HCT116 (cell line): ENCODE data around the gene COTL1.

Experiments
- EZH2 ChIP-seq: fragments of 200-600 bp; sonication (generic); IDR thresholded peaks from 2 replicates; pipeline ENCODE4 v1.6.1; 2017; ENCODE audit warnings: antibody characterized with exemption, mixed run types
- POLR2A ChIP-seq: IDR thresholded peaks from 2 replicates; pipeline ENCODE4 v1.7.0; 2011; ENCODE audit warnings: borderline replicate concordance; ENCODE audit not compliant: insufficient read depth, insufficient read length; ENCODE audit errors: extremely low read depth
- POLR2AphosphoS5 ChIP-seq: IDR thresholded peaks from 2 replicates; pipeline ENCODE4 v1.6.1; 2011; ENCODE audit warnings: mild to moderate bottlenecking, low read depth, low read length, moderate library complexity
- RAD21 ChIP-seq: IDR thresholded peaks from 2 replicates; pipeline ENCODE4 v1.6.1; 2012; ENCODE audit warnings: low read depth, mild to moderate bottlenecking
- TF ChIP-seq, protein P1 (sequence below), 3 experiments: fragments of 200-600 bp in 1 of 3; sonication (generic) in 1 of 3; IDR thresholded peaks in 2 of 3; conservative IDR thresholded peaks in 1 of 3; 2 replicates each; pipeline ENCODE4 v1.5.1; 2012 to 2017; ENCODE audit warnings: low read depth in 2 of 3, low read length in 2 of 3, antibody characterized with exemption in 1 of 3, borderline replicate concordance in 1 of 3, control low read depth in 1 of 3, mild to moderate bottlenecking in 1 of 3, mixed read lengths in 1 of 3, mixed run types in 1 of 3, moderate library complexity in 1 of 3; ENCODE audit not compliant: insufficient read depth in 1 of 3
- TF ChIP-seq, protein P2 (sequence below): IDR thresholded peaks from 2 replicates; pipeline ENCODE4 v1.6.1; 2012
- TF ChIP-seq, protein P3 (sequence below): IDR thresholded peaks from 2 replicates; pipeline ENCODE4 v1.6.1; 2012

DNA sequence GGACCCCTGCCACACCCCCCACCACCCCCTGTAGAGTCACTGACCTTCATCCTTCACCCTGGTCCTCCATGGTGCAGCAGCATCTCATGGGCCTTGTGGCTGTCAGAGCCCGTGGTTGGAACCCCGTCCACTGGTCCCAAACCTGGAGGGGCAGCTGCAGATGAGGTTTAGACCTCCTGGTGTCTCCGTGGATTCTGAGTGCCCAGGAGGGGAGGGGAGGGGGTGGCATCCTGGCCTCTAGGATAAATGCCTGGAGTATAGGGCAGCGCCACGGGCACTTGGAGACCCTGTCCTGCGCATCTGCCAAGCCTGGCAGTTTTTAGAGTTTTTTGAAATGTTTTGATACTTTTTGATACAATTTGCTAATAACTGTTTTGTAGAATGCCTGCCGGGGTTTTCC is 48.0 kb upstream of the COTL1 start:
- TF ChIP-seq, protein P1, sequence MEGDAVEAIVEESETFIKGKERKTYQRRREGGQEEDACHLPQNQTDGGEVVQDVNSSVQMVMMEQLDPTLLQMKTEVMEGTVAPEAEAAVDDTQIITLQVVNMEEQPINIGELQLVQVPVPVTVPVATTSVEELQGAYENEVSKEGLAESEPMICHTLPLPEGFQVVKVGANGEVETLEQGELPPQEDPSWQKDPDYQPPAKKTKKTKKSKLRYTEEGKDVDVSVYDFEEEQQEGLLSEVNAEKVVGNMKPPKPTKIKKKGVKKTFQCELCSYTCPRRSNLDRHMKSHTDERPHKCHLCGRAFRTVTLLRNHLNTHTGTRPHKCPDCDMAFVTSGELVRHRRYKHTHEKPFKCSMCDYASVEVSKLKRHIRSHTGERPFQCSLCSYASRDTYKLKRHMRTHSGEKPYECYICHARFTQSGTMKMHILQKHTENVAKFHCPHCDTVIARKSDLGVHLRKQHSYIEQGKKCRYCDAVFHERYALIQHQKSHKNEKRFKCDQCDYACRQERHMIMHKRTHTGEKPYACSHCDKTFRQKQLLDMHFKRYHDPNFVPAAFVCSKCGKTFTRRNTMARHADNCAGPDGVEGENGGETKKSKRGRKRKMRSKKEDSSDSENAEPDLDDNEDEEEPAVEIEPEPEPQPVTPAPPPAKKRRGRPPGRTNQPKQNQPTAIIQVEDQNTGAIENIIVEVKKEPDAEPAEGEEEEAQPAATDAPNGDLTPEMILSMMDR (IDR thresholded peaks at IDR 0.05 in 2 of 3, conservative IDR thresholded peaks at IDR 0.05 in 1 of 3; ENCODE audit: borderline replicate concordance in 1 of 3, insufficient read depth in 1 of 3, low read depth in 2 of 3, low read length in 2 of 3) = no peak
- TF ChIP-seq, protein P2, sequence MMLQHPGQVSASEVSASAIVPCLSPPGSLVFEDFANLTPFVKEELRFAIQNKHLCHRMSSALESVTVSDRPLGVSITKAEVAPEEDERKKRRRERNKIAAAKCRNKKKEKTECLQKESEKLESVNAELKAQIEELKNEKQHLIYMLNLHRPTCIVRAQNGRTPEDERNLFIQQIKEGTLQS = no peak
- TF ChIP-seq POLR2AphosphoS5 (no peak), POLR2A (no peak), EZH2 (no peak), RAD21 (no peak)
- TF ChIP-seq, protein P3, sequence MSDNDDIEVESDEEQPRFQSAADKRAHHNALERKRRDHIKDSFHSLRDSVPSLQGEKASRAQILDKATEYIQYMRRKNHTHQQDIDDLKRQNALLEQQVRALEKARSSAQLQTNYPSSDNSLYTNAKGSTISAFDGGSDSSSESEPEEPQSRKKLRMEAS = no peak
